GM19193 (cell line): ENCODE measurements around the gene CARD6.
A peak's percentile ranks its signal among the peaks of the same experiment; 100 is the strongest.

ENCODE experiments used
- POLR2A ChIP-seq: IDR thresholded peaks from 4 replicates; pipeline ENCODE4 v1.6.1; 2011; ENCODE audit not compliant: insufficient read depth, insufficient read length; ENCODE audit errors: extremely low read depth

The CARD6 gene, protein sequence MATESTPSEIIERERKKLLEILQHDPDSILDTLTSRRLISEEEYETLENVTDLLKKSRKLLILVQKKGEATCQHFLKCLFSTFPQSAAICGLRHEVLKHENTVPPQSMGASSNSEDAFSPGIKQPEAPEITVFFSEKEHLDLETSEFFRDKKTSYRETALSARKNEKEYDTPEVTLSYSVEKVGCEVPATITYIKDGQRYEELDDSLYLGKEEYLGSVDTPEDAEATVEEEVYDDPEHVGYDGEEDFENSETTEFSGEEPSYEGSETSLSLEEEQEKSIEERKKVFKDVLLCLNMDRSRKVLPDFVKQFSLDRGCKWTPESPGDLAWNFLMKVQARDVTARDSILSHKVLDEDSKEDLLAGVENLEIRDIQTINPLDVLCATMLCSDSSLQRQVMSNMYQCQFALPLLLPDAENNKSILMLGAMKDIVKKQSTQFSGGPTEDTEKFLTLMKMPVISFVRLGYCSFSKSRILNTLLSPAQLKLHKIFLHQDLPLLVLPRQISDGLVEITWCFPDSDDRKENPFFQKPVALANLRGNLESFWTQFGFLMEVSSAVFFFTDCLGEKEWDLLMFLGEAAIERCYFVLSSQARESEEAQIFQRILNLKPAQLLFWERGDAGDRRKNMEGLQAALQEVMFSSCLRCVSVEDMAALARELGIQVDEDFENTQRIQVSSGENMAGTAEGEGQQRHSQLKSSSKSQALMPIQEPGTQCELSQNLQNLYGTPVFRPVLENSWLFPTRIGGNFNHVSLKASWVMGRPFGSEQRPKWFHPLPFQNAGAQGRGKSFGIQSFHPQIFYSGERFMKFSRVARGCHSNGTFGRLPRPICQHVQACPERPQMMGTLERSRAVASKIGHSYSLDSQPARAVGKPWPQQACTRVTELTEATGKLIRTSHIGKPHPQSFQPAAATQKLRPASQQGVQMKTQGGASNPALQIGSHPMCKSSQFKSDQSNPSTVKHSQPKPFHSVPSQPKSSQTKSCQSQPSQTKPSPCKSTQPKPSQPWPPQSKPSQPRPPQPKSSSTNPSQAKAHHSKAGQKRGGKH

DNA sequence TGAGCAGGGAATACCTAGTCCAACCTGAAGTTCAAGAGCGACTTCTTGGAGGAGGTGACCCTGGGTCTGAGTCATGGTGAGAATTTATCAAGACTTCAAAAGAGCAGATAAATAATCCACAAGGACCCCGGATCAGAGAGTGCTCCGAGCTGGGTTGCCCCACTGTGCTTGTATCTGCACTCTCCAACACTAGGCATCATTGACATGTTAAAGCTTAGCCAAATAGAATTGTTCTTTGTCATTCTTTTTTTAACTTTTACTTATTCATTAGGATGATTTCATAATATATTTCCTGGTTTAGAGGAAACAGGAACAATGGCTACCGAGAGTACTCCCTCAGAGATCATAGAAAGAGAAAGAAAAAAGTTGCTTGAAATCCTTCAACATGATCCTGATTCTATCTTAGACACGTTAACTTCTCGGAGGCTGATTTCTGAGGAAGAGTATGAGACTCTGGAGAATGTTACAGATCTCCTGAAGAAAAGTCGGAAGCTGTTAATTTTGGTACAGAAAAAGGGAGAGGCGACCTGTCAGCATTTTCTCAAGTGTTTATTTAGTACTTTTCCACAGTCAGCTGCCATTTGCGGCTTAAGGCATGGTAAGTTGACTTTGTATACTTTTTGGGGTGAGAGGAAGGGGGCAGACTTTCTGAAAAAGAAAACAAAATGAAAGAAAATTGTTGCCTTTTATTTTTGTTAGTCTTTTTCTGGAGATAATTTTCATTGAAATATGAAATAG lies at the start of gene CARD6:
Gene CARD6 (plus strand): TSS at position 300 of the 738 bp plus-strand sequence. CDS start 16 bp downstream, at position 316.
- no peak for TF ChIP-seq POLR2A

DNA sequence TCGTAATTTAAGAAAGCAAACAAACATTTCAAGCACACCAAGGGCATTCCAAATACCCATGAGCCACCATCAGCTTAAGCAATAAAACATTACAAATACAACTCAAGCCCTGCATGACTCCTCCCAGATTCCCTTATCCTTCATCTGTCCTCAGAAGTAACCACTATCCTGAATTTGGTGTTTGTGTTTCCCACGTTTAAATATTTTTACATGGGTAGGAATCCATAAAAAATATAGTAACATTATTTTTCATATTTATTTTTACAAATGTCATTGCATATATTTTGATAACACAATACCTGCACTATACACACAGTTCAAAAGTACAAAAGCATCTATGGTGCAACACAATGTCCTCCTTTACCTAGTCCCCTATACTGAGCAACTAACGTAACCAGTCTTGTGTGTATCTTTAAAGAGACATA lies 49.4 kb upstream of the CARD6 start:
- no peak for TF ChIP-seq POLR2A

DNA sequence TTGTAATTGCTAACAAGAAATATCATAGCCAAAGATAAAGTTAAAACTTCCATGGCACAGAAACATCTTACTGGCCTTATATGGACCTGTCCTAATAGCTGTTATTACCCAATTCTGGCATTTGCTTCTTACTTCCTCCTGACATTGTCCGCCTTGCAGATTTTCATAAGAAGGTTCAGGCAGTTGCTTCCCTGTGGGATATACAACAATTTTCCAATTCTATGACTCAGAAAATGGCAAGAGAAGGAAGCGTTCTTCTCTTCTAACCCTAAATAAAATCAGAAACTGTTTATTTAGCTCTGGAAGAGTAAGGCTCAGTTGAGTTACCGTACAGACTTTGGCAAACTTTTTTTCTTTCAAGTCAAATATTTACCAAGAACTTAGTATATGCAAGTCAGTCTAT lies 44.7 kb upstream of the CARD6 start:
- no peak for TF ChIP-seq POLR2A

DNA sequence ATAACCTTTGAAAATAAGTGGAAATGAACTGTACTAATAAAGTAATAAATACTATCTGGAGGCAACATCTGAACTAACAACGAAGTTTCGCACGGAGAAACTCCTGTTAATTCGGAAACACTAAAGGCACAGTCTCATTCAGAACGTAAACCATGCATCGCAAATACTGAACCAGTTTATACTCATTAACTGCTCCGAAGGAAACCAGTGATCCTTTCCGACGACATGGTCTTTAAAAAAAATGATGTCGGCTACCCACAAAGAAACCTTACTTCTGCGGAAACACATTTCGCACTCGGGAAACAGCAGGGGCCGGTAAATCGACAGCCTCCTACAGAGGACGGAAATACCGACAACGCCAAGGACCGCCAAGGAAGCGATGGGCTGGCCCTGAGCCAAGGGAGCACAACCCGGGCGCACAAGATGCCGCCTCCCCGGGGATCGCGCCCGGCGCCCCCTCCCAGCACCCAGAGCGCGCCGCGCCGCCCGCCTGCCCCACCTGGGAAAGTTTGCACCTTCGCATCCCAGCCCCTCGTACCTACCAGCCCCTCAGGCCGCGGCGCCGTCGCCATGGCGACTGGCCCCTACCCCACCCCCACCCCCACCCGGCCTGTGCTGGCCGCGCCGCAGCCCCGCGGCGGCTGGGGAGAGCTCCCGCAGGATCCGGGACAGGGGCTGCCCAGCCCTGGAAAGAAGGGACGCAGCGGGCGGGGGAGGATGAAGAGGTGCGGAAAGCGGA lies 43.7 kb upstream of the CARD6 start:
- no peak for TF ChIP-seq POLR2A

DNA sequence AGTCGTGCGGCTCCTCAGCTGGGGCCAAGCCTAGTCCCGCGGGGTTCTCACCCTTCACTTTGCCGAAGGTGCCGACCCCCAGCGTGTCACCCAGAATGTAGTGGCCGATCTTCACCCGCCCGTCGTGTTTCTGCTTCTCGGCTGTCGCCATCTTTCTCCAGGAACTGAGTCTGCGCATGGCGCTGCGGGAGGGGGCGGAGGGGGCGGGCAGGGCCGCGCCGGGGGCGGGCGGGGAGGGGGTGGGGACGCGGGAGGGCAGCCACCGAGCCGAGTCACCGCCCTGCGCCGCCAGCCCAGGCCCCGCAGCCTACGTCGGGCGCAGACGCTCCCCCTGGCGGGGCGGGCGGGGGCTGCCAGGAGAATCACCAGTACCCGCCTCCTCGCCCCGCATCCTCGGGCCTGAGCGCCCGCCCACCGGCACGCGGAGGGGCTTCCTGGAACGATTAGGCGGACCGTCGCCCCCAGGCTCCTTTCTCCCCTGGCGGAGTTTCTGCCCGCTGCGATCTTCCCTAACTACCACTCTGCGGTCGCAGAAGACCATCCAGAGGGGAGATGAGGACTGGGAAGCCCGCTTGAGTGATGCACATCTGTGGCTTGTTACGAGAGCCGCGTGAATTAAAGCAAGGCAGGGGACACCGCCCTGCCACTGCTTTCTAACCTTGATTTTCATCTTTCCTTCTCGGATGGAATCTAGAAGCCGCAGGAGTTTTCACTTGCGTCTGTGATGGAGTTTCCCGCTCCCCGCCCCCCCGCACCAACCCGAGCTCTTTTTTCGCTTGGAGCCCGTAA lies 43.0 kb upstream of the CARD6 start, which contains the start of gene PRKAA1:
Gene PRKAA1 (minus strand): TSS at position 363 of the 789 bp plus-strand sequence. CDS start 185 bp downstream, at position 178.
- peak; percentile 85 for TF ChIP-seq POLR2A

DNA sequence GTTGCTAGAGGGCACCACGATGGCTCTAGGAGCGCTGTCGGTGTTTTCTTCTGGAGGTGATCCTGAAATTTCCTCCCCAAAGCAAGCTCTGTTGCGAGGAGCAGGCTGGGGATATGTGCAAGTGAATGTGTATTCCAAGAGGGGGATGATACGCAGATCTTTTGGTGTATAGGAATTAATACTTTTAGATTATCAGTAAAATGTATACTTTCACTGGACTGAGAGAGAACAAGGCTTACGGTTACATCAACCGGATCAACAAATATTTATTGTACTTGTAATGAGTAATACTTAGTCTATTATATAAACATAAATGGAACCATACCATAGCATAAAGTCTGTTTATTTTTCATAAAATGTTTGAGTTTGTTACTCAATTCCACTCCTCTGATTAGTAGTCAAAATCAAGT lies 42.4 kb upstream of the CARD6 start:
- no peak for TF ChIP-seq POLR2A

DNA sequence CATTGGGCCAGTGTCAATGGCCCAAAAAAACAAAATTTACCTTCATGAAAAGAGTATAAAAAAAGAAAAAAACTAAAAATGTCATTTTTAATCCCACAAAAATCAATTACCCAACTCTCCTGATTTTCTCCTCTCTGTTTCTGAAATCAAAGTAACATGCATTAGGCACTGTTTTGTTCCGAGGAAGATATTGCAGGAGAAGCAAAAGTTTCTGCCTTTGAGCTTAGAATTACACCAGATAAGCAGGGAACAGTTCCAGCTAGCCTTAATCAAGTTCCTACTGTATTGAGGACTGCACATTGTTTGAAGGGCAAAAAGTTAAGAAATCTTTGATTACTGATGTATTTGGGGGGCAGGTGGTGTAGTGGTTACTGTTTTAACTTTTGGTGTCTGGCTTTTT lies 41.9 kb upstream of the CARD6 start:
- no peak for TF ChIP-seq POLR2A

DNA sequence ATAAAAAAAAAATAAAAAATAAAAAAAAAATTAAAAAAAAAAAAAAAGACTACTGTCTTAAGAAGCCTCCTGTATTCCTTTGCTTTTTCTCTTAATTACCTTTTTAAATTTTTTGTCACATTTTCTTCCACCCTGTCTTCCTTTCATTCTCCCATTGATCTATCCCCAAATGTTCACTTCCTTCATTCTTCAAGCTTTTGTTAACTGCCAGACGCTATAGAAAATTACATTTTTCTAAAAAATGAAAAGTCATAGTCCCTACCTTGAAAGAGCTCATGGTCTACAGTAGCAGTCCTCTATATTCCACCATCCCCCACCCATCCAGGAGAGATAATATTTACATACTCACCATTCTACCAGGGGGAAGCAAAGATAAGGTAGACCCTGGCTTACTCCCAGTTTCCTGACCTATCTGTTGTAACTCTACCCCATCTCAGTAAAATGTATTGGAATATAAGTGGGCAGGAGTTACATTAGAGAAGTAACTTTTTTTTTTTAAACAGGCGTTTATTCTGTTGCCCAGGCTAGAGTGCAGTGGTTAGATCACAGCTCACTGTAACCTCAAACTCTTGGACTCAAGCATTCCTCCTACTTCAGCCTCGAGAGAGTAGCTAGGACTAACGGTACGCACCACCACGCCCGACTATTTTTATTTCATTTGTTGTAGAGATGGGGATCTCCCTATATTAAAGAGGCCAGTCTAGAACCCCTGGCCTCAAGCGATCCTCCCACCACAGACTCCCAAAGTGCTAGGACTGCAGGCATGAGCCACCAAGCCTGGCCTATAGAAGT lies 39.2 kb upstream of the CARD6 start:
- no peak for TF ChIP-seq POLR2A

DNA sequence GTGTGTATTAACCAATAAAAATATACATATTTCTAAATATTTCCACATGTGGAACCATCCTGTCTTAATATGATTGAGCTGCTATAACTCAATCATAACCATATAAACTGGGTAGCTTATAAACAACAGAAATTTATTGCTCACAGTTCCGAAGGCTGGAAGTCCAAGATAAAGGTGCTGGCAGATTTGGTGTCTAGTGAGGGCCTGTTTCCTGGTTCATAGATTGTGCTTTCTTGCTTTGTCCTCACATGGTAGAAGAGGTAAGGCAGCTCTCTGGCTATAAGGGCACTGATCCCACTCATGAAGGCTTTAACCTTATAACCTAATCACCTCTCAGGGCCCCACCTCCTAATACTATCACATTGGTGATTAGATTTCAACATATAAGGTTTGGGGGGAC lies 29.0 kb upstream of the CARD6 start:
- TF ChIP-seq POLR2A, result no peak

DNA sequence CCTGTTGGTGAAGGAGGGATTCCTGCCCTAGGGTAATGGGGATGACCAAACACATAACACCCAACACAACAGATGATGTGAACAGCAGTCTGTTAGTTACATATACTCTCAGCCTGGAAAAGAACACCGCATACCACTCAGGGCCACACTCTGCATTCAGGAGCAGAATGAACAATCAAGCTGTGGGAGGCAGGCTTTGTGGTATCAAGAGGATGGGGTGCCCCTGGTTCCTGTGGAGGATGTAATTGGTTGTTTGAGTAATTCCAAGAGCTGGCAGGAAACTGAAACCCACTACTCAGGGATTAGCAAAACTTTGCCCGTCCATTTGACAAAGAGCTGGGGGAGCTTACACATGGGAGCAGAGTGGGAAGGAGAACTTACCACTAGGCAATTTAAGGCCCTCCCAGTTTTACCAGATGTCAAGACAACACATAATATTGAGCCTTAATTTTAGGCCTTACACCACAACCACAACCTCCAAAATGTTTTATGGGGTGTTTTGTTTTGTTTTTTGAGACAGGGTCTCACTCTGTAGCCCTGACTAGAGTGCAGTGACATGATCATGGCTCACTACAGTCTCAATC lies 27.4 kb upstream of the CARD6 start:
- no peak for TF ChIP-seq POLR2A

DNA sequence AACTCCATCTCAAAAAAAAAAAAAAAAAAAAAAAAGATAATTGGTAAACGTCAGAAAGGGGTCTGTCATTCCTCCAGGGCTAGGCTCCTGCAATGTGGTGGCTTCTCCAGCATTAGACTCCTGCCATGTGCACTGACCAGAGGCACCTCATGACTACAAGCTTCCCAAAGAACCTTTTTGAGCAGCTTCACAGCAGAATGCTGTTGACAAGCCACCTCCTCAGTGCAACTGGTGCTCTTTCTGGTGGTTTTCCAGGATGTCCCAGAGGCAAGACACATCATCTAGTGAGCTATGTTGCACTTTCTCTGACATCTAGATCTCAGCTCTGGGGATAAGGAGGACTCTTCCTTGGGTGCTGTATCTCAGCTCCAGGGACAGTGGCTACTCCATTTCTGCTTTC lies 17.7 kb upstream of the CARD6 start:
- no peak for TF ChIP-seq POLR2A
